HG03457 (cell line): ENCODE results near the gene MYO5C.
A peak's percentile ranks its signal among the peaks of the same experiment; 100 is the strongest.
"Not testable (repeated sequence)": the region's sequence is repeated elsewhere in the genome, so short reads cannot be mapped to it uniquely, and the experiment has no call there.

Experiments used
- ATAC-seq: cut with Tn5 transposase; IDR thresholded peaks from one replicate; pipeline ENCODE4 v1.9.1; 2021; ENCODE audit warnings: moderate number of reproducible peaks; ENCODE audit not compliant: unreplicated experiment

Gene MYO5C

DNA sequence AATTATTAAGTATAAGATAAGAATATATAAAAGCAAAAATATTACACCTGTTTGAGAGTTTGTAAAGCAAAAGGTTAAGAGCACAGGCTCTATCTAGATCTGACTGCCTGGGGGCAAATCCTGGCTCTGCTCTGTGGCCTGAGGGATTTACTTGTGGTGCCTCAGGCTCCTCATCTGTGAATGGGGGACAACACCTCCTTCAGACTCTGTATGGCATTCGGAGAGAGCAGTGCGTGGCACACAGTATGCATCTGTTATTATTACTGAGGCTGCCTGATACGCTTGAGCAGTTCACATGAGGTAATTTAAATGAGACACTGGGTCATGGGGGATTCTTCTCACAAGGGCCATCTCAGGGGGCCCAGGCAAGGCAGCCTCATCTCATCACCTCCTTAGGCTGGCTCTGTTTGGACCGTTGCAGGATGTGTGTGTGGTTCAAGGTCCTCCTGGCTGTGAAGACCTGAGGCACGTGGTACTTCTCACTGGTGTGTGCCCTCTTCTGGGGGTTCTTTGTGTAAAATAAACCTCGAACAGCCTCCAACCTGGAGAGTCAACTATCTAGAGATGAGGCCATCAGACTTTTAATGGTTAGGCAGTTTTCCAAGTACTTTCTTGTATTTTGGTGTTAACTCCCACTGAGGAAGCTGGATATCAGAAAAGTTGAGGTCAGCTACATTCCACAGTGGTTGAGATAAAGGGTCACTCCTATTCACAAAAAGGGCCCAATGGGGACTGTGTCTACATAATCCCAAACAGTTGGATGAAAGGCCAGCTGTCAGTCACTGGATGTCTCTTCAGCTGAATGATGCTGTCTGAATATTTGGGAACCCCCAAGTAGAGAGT, 113.4 kb downstream of the MYO5C start:
- no peak for ATAC-seq

DNA sequence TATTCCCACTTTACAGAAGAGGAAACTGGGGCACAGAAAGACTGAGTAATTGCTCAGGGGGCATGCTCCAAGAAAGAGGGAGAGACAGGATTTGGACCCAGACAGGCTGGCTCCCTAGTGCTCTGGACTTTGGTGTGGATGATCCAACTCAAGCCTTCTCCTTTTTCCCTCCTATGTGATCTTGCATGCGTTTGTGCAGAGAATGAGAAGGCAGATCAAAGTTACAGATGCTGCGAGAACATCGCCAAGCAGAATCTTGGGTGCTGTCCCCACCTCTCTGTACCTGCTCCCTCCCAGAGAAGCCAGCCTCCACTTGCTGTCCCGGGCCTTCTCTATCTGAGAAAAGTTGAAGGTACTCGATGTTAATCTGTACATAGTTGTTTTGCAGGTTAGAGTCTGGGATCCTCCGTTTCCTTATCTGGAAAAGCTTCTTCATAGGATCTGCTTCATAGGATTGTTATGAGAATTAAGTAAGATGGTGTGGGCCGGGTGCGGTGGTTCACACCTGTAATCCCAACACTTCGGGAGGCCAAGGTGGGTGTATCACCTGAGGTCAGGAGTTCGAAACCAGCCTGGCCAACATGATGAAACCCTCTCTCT, 114.7 kb downstream of the MYO5C start:
- ATAC-seq, result no peak

DNA sequence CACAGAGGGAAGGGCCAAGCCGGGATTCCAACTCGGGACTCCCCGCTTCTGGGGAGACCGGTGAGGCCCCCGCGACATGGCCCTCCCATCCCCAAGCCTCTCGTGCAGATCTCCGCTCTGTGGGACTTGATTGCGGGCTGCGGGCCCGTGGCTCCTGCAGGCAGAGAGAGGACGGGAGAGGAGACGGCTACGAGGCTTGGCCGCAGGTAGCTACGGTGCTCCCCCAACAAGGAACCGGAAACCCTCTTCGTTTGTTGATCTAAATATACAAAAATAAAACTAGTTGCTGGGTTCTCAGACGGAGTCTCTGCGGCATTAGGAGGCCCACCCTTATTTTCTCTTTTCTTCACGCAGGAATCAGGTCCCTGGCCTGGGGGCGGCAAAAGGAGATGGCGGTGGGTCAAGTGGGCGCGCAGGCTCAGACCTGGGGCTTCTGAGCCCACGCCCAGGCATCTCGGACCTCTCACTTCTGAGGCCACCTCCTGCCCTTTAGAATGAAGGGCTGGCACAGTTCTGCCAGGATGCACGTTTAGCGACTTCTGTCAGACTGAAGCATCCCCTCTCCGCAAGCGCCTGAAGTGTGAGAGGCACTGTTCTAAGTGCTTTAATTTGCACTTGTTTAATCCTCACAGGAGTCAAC, 115.3 kb downstream of the MYO5C start:
- ATAC-seq, result peak; percentile 10

DNA sequence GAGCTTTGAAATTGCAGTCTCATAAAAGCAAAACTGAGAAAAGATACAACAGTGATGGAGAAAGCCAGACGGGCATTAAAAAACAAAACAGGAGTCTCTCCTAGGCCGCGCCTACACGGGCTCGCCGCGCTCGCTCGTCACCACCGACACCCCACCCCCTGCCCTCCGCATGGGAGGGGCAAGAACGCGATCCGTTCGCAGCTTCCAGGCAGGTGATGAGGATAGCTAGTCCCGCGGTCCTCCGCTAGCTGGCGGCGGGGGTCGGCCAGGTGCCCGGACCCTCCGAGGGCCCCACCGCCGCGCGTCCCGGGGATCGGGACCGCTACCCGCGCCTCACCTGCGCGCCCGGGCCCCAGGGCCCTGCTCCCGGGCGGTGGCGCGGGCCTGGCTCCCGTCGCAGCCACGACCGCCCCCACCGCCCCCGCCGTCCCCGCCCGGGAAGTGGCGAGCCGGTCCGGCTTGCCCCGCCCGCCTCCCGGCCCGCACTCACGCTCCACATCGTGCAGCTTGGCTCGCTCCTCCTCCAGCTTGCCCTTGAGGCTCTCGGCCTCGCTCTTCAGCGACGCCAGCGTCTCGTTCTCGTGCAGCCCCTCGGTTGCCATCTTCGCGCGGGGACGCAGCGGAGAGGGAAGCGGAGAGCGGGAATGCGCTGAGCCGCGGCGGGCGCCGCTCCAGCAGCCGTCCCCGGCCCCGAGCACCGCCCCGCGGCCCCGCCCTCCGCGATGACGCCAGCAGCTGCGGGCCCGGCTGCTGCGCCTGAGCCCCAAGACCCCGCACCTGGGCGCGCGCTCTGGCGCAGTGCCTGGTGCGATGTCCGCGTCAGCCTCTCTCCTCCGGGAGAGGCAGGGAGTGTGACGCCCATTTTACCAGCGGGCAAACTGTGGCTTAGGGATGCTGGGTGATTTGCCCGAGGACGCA, 116.1 kb downstream of the MYO5C start:
- peak; percentile 68 for ATAC-seq

DNA sequence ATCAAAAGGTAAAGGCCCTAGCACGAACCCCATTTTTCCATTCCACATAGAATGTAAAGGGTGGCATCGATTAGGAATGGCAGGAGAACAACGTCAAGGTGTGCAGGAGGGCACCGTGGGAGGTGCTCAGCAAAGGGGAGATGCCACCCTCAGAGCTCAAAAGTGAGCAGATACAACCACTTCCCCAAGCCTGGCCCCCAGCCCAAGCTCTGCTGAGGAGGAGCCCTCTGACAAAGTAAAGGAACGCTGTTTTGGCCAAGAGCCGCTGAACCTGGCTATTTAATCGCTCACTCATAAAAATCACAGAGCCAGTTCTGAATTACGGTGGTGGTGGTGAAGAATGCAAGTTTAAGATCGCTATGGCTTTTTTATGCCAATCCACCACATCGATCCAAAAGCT, 116.8 kb downstream of the MYO5C start:
- no peak for ATAC-seq

DNA sequence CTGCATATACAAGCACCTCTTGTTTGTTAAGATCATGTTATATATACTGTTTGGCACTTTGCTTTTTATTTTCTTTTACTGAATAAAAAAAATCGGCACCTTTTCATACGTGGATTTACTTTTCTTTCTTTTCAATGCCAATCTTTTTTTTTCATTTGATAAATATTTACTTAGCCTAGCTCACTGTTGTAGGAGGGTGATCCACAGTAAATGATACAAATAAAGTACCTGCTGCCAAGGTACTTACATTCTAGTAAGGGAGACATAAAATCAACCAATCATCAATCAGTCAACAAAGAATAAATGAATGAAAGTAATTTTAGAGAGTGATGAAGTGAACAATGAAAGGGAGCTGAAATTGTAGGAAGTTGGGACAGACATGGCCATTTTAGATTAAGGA, 122.7 kb downstream of the MYO5C start:
- no peak for ATAC-seq

DNA sequence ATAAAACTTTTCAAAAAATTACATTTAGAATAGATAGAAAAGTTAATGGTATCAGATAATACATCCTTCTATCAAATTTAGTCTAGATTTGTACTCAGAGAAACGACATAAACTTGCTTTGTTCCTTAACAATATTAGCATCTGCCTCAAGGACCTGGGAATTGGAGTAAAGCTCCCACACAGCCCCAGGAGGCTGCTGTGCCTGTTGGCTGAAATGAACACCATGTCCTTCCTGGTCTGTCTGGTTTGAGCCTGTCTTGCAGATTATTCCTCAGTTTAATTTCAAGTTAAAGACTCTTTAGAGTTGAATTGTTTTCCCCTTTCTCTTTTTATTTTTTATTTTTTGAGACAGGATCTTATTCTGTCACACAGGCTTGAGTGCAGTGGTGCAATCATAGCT, 123.8 kb downstream of the MYO5C start:
- ATAC-seq, result no peak

DNA sequence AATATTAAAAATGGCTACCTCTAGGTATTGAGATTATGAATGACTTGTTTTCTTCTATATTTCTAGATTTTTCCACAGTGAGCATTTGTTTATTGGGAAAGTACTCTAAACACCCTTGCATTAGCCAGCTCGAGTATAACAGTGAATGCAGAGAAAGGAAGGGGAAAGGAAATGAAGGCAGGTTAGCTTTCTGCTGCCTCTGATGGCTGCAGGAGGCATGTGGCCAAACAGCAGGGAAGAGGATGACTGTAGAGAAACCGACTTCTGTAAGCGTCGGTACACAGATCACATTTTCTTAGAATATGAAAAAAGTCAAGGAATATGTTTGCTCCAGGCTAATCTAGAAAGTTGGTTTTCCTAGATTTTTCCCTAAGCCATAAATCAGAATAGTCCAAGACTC, 124.2 kb downstream of the MYO5C start:
- no peak for ATAC-seq

DNA sequence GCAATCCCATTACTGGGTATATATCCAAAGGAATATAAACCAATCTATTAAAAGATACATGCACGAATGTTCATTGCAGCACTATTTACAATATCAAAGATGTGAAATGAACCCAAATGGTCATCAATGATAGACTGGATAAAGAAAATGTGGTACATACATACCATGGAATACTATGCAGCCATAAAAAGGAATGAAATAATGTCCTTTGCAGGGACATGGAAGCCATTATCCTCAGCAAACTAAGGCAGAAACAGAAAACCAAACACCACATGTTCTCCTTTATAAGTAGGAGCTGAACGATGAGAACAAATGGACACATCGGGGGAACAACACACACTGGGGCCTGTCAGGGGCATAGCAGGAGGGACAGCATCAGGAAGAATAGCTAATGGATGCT, 125.4 kb downstream of the MYO5C start:
- not testable (repeated sequence) for ATAC-seq

DNA sequence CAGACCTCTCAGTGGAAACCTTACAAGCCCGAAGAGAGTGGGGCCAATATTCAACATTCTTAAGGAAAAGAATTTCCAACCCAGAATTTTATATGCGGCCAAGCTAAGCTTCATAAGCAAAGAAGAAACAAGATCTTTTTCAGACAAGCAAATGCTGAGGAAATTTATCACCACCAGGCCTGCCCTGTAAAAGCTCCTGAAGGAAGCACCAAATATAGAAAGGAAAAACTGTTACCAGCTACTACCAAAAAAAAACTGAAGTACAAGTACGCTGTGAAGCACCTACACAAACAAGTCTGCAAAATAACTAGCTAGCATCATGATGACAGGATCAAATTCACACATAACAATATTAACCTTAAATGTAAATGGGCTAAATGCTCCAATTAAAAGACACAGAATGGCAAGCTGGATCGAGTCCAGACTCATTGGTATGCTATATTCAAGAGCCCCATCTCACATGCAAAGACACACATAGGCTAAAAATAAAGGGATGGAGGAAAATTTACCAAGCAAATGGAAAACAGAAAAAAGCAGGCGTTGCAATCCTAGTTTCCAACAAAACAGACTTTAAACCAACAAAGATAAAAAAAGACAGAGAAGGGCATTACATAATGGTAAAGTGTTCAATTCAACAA, 130.0 kb downstream of the MYO5C start:
- not testable (repeated sequence) for ATAC-seq

DNA sequence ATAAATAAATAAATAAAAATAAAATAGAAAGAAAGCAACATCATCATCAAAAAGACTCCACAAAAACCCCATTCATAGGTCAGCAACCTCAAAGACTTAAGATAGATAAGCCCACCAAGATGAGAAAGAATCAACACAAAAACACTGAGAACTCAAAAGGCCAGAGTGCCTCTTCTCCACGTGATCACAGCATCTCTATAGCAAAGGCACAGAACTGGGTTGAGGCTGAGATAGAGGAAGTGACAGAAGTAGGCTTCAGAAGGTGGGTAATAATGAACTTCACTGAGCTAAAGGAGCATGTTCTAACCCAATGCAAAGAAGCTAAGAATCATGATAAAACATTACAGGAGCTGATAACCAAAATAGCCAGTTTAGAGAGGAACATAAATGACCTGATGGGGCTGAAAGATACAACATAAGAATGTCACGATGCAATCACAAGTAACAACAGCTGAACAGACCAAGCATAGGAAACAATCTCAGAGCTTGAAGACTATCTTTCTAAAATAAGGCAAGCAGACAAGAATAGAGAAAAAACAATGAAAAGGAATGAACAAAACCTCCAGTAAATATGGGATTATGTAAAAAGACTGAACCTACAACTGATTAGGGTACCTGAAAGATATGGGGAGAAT, 130.9 kb downstream of the MYO5C start:
- no peak for ATAC-seq

DNA sequence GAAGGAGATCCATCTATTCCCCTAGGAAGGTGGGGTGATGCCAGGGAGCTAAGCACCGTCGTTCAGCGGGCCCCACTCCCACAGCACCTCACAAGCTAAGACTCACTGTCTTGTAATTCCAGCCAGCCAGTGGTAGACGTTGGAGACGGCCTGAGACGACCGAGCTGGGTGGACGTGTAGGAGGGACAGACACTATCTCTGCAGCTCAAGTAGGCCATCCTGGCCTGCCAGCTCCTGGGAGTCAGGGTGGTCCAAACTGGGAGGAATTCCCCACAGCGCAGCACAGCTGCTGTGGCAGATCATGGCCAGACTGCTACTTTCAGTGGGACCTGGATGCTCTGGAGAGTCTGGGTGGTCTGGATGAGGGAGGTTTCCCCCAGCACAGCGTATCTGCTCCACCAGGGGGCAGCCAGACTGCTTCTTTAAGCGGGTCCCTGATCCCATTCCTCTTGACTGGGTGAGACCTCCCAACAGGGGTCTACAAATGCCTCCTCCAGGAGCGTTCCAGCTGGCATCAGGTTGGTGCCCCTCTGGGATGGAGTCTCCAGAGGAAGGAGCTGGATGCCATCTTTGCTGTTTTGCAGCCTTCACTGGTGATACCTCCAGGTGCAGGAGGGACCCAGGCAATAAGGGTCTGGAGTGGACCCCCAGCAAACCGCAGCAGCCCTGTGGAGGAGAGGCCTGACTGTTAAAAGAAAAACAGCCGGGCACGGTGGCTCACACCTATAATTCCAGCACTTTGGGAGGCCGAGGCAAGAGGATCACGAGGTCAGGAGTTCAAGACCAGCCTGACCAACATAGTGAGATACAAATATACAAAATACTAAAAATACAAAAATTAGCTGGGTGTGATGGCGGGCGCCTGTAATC, 132.0 kb downstream of the MYO5C start:
- ATAC-seq, result no peak

DNA sequence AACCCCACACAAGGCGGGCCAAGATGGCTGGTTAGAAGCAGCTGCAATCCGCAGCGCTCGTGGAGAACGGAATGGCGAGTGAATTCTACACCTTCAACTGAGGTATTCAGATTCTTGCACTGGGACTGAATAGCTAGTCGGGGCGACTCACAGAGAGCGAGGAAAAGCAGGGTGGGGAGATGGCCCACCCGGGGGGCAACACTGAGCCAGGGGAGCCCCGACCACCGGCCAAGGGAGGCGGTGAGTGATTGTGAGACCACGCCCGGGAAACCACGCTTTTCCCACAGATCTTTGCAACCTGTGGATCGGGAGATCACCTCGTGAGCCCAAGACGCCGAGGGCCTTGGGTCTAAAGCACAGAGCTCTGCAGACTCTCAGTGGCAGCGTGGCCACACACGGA, 132.7 kb downstream of the MYO5C start:
- no peak for ATAC-seq

DNA sequence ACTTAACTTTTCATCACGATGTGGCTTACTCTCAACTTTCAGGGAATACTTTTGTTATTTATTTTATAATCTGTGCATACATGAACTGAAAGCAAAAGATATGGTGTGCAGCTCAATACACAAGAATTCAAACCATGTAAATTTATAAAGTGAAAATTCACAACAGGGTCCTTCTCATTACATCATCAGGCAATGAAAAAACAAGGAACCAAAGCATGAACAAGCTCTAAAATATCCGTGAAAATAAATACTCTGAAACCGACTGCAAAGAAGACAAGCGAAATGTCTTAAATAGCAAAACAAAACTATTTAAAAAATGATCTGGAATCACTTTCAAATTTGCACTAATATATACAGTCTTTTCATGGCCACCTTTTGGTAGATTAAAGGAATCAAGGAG, 133.3 kb downstream of the MYO5C start:
- ATAC-seq, result no peak

DNA sequence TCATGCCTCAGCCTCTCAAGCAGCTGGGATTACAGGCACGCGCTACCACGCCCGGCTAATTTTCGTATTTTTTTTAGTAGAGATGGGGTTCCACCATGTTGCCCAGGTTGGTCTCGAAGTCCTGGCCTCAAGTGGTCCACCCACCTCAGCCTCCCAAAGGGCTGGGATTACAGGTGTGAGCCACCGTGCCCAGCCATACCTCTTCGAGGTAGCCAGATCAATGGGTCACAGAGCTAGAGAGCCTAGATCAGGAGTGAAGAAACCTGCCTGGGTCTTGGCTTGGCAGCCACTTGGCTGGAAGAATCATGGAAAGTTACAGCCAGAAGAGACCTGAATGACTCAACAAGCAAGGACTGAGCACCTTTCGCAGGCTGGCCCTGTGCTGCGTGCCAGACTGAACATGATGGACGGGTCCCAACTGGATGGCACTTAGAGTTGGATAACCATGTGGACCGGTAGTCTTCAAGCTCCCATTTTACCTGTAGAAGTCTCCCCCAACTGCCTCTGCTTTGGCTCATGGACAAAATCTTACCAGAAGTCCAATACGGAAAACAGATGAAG, 134.1 kb downstream of the MYO5C start:
- ATAC-seq, result no peak

DNA sequence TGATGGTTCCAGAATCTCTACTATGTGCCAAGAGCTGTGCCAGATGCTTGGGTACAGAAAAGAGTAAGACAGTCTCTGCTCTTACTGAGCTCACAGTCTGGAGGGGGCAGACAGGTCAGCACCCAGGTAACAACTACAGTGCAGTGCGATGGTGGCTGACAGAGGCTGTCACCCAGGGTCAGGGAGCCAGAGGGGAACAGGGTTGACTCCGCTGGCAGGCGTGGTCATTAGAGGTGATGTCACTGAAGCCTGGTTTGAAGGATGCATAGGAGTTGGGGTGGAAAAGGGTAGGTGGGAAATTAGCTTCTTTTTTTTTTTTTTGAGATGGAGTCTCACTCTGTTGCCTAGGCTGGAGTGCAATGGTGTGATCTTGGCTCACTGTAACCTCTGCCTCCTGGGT, 136.0 kb downstream of the MYO5C start:
- no peak for ATAC-seq

DNA sequence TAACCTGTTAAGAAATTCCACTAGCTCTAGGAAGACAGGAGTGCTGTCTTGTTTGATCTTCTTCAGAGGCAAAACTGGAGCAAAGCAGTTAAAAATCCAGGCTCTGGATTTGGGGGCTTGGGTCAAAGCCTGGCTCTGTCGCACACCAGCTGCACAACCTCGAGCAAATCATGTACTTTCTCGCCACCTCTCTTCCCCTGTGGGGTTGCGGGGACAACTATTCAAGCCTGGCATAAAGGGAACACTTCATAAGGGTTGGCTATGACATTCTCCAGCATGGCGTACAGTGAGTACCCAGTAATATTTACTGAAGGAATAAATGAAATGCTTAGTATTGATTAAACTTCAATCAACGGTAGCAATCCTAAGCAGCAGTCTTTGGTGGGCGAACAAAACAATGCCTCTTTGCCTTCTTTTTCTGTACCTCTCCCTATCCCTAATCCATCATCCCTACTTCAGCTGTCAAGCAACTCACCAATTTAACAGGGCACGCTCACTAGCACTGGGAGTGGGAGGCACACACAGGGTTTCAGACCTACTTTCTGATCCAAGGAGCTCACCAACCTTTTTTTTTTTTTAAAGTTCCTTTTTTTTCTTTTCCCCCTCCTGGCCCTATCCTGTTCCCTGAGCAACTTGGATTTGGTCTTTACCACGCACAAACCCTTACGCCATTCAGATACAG, 137.4 kb downstream of the MYO5C start:
- no peak for ATAC-seq

DNA sequence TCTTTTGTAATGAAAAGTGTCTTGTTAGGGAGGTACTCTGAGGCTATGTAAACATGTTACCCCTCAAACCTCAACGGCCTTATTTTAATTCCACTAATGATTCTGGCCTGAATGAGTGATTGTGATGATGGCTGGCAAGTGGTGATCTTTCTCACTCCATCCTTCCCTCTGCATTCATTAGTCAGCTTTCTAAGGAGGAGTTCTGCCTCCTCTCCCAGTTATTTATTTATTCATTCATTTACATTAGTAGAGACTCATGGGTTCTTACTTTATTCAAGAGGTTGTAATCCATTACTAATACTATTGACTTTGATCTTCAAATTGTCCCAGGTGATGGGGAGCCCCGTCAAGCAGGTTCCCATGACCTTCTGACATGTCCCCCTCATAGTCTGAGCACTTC, 139.7 kb downstream of the MYO5C start:
- no peak for ATAC-seq
